Measurements from ENCODE around the gene SGF29. TPM values are rescaled to one million over a fixed set of nuclear protein-coding genes. Genes with fewer than 3 reads are reported as not detected.

SGF29 gene
- total RNA-seq (2022; extraction: Qiagen RNA extraction) = 19.5 to 24.2 TPM (median 21.4 TPM) in 5 replicates

GRCh38 chr16:28553776-28554633, at the start of gene SGF29:
Gene SGF29, plus strand, starts transcription at chr16:28553920. Its CDS starts 27,150 bp downstream, at chr16:28581070.

GRCh38 chr16:28538733-28539596, 14.8 kb upstream of the SGF29 start, which contains the start of gene NUPR1:
Gene NUPR1, minus strand, starts transcription at chr16:28538974. Its CDS starts 67 bp downstream, at chr16:28538907.

GRCh38 chr16:28596840-28597691, 43.3 kb downstream of the SGF29 start, which contains the start of gene SULT1A2:
Gene SULT1A2, minus strand, starts transcription at chr16:28597050. Its CDS starts 1,120 bp downstream, at chr16:28595930.

GRCh38 chr16:28609631-28610594, 56.2 kb downstream of the SGF29 start, which contains the start of gene SULT1A1:
Gene SULT1A1, minus strand, starts transcription at chr16:28610044. Its CDS starts 1,189 bp downstream, at chr16:28608855.

GRCh38 chr16:28637765-28638164, 84.0 kb downstream of the SGF29 start, which contains the start of gene NPIPB8:
Gene NPIPB8, plus strand, starts transcription at chr16:28638065. Its CDS starts 296 bp downstream, at chr16:28638361.

Other genes with a start within 250 kb of the SGF29 start
- gene NPIPB6, start 190.4 kb upstream of the SGF29 start, total RNA-seq (2022; extraction: Qiagen RNA extraction) = 1.7 to 3.0 TPM (median 2.0 TPM) in 5 replicates
- 66.4 to 106 TPM (median 76.0 TPM) in 5 replicates for gene EIF3CL, start 150.1 kb upstream of the SGF29 start, total RNA-seq (2022; extraction: Qiagen RNA extraction)
- 0.08 to 0.41 TPM (median 0.17 TPM) in 4 of 5 replicates, not detected in the other for gene NPIPB7, start 81.6 kb upstream of the SGF29 start, total RNA-seq (2022; extraction: Qiagen RNA extraction)
- gene CLN3, start 61.8 kb upstream of the SGF29 start, total RNA-seq (2022; extraction: Qiagen RNA extraction) = 21.9 to 38.9 TPM (median 35.1 TPM) in 5 replicates
- gene APOBR, start 59.3 kb upstream of the SGF29 start, total RNA-seq (2022; extraction: Qiagen RNA extraction) = 0.05 to 0.07 TPM (median 0.06 TPM) in 5 replicates
- gene IL27, start 47.1 kb upstream of the SGF29 start, total RNA-seq (2022; extraction: Qiagen RNA extraction) = not detected in 5 replicates
- 13.2 to 19.8 TPM (median 14.3 TPM) in 5 replicates for gene NUPR1, start 14.9 kb upstream of the SGF29 start, total RNA-seq (2022; extraction: Qiagen RNA extraction)
- gene SULT1A2, start 43.1 kb downstream of the SGF29 start, total RNA-seq (2022; extraction: Qiagen RNA extraction) = 0.07 to 0.29 TPM (median 0.10 TPM) in 4 of 5 replicates, not detected in the other
- 4.3 to 7.2 TPM (median 5.7 TPM) in 5 replicates for gene SULT1A1, start 56.1 kb downstream of the SGF29 start, total RNA-seq (2022; extraction: Qiagen RNA extraction)
- 0.31 to 0.52 TPM (median 0.47 TPM) in 5 replicates for gene NPIPB8, start 84.1 kb downstream of the SGF29 start, total RNA-seq (2022; extraction: Qiagen RNA extraction)
- gene EIF3C, start 157.5 kb downstream of the SGF29 start, total RNA-seq (2022; extraction: Qiagen RNA extraction) = 202 to 359 TPM (median 356 TPM) in 5 replicates
- gene NPIPB9, start 197.9 kb downstream of the SGF29 start, total RNA-seq (2022; extraction: Qiagen RNA extraction) = 1.4 to 2.3 TPM (median 1.7 TPM) in 5 replicates